Activated T-helper 1 cell treated with anti-CD3 and anti-CD28 coated beads, Interleukin-12 subunit alpha, Interleukin-12 subunit beta, Interleukin-2, Interleukin-4 antibody, amounts not matched to agents 30 ng/mL and 10 ng/mL and 1 ng/mL, durations not matched to agents 14 hours and 24 hours and 36 hours (primary cell): ENCODE measurements around the gene CACNA1H. TPM values are rescaled to one million over a fixed set of nuclear protein-coding genes. Genes with fewer than 3 reads are reported as not detected.
A peak's percentile ranks its signal among the peaks of the same experiment; 100 is the strongest.

ENCODE experiments used
- DNase-seq: peaks from one replicate; pipeline ENCODE4 v3.0.0; 2021; ENCODE audit warnings: low spot score
- H3K27ac Mint-ChIP-seq: one replicate; pipeline ENCODE4 v1.8.0; 2021; ENCODE audit warnings: mild to moderate bottlenecking, mixed read lengths
- H3K27me3 Mint-ChIP-seq: one replicate; pipeline ENCODE4 v1.8.0; 2022; ENCODE audit warnings: mild to moderate bottlenecking, moderate library complexity, mixed read lengths; ENCODE audit not compliant: insufficient read depth
- H3K36me3 Mint-ChIP-seq: one replicate; pipeline ENCODE4 v1.8.0; 2021; ENCODE audit warnings: low read depth, mixed read lengths
- H3K4me1 Mint-ChIP-seq: one replicate; pipeline ENCODE4 v1.8.0; 2021; ENCODE audit warnings: low read depth, mixed read lengths
- H3K4me3 Mint-ChIP-seq: one replicate; pipeline ENCODE4 v1.8.0; 2021; ENCODE audit warnings: mild to moderate bottlenecking, moderate library complexity, mixed read lengths
- H3K9me3 Mint-ChIP-seq: one replicate; pipeline ENCODE4 v1.8.0; 2021; ENCODE audit warnings: mixed read lengths
- intact Hi-C: fragments of 100-400 bp; cut with micrococcal nuclease; formaldehyde crosslinking; loops from one replicate; pipeline ENCODE4 v1.15.1; 2024
- total RNA-seq: library from RNA; stranded (reverse); gene quantifications from 2 replicates; pipeline ENCODE4 v1.2.3, GENCODE V29; 2022

CACNA1H gene
- total RNA-seq, 1 donor from 2014 or later = 0.18 TPM

DNA sequence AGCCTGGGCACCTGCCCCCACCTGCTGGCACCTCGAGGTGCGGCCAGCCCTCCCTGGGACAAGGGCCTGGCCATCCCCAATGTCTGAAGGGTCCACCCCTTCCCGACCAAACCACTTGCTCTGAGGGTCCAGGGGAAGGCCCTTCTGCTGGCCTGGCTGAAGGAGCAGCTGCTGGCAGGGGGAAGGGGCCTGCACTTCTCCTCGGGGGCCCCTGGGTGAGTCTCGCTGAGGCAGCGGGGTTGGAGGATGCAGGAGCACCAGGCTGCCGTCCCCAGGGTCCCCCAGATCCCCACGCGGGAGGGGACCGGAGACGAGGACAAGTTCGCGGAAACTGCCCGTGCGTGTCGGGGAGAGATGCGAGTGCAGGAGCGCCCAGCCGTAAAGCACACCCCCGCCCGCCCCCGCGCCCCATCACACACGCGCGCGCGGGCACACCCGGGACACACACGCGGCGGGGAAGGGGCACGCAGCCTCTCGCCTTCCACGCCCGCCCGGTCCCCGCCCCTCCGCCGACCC is 725 bp upstream of the CACNA1H start:
- intact Hi-C loops = no loop called here
- Mint-ChIP-seq H3K27me3 (peaks cover 7% of the 10 kb centered on the region), H3K36me3 (no peaks in the 10 kb centered on the region), H3K4me1 (no peaks in the 10 kb centered on the region), H3K27ac (no peak overlapping the region), H3K4me3 (no peak overlapping the region), H3K9me3 (no peaks in the 10 kb centered on the region)
- DNase-seq = peak; percentile 21

DNA sequence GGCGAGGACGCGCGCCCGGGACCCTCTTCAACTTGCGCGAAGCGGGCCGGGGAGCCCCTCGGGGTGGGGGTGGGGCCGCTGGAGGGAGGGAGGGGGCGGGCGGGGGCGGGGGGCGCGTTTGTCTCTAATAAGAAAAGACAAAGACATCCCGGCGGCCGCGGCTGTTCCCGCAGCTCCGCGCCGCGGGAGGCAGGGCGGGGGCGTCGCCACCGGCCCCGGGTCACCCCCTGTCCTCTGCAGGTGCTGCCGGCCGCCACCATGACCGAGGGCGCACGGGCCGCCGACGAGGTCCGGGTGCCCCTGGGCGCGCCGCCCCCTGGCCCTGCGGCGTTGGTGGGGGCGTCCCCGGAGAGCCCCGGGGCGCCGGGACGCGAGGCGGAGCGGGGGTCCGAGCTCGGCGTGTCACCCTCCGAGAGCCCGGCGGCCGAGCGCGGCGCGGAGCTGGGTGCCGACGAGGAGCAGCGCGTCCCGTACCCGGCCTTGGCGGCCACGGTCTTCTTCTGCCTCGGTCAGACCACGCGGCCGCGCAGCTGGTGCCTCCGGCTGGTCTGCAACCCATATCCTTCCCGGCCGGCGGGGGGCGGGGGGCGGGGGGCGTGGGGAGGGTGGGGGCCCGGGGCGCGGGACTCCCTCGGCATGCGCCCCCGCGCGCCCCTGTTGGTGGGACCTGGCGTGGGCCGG is 714 bp downstream of the CACNA1H start:
- Mint-ChIP-seq H3K9me3 (no peaks in the 10 kb centered on the region), H3K36me3 (no peaks in the 10 kb centered on the region), H3K4me1 (no peaks in the 10 kb centered on the region), H3K4me3 (no peak overlapping the region), H3K27me3 (peaks cover 7% of the 10 kb centered on the region), H3K27ac (no peak overlapping the region)
- intact Hi-C loops = no loop called here
- no peak for DNase-seq

DNA sequence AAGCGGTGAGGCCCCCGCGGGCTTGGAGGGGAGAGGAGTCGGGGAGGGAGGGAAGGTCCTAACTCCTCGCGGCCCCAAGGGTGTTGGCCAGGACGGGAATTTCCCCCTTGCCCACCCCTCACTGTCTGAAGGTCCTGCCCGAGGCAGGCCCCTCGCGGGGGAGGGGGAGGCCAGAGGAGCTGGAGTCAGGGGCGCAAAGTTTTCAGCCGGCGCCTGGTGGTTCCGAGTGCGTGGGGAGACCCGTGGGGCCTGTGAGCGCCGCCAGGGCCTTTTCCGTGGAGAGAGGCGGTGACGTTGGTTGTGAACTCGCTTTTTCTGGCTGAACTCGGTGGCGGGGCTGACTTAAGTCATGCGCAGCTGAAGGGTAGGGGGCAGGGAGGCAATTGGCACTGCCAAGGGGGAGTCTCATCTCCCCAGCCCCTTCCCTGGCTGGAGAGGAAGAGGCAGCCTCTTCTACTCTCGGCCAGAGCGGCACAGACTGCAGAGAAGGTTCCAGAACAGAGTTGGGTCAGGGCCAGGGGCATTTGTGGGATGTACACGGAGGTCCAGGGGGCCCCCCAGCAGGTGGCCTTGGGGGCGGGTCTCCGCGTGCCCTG is 1.5 kb downstream of the CACNA1H start:
- H3K4me1 Mint-ChIP-seq = no peaks in the 10 kb centered on the region
- intact Hi-C loops = no loop called here
- H3K27me3 Mint-ChIP-seq = peaks cover 7% of the 10 kb centered on the region
- no peak for DNase-seq
- H3K27ac Mint-ChIP-seq = no peak overlapping the region
- H3K4me3 Mint-ChIP-seq = no peak overlapping the region
- no peaks in the 10 kb centered on the region for H3K36me3 Mint-ChIP-seq
- no peaks in the 10 kb centered on the region for H3K9me3 Mint-ChIP-seq

DNA sequence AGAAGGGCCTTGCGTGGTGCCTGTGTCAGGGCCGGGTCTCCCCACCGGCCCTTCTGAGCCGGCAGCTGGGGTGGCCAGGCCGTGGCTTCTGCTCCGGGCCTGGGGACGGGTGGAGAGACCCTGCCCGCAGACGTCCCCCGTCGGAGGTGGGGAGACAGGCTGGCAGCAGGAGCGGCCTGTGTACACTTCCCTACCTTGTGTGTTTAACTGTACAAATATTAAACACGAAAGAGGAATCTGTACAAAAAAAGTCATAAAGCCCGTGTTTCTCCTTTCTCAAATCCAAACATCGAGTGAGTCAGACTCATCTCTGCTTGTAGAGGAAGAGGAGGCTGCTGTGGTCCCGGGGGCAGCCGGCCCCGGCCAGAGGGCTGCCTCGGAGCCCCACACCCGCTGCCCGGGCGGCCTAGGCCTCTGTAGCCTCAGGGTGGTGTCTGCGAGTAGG is 2.0 kb downstream of the CACNA1H start:
- H3K4me3 Mint-ChIP-seq = no peak overlapping the region
- no peaks in the 10 kb centered on the region for H3K36me3 Mint-ChIP-seq
- no peaks in the 10 kb centered on the region for H3K9me3 Mint-ChIP-seq
- no peak overlapping the region for H3K27ac Mint-ChIP-seq
- peaks cover 7% of the 10 kb centered on the region for H3K27me3 Mint-ChIP-seq
- no peaks in the 10 kb centered on the region for H3K4me1 Mint-ChIP-seq
- no peak for DNase-seq
- intact Hi-C loops = no loop called here

DNA sequence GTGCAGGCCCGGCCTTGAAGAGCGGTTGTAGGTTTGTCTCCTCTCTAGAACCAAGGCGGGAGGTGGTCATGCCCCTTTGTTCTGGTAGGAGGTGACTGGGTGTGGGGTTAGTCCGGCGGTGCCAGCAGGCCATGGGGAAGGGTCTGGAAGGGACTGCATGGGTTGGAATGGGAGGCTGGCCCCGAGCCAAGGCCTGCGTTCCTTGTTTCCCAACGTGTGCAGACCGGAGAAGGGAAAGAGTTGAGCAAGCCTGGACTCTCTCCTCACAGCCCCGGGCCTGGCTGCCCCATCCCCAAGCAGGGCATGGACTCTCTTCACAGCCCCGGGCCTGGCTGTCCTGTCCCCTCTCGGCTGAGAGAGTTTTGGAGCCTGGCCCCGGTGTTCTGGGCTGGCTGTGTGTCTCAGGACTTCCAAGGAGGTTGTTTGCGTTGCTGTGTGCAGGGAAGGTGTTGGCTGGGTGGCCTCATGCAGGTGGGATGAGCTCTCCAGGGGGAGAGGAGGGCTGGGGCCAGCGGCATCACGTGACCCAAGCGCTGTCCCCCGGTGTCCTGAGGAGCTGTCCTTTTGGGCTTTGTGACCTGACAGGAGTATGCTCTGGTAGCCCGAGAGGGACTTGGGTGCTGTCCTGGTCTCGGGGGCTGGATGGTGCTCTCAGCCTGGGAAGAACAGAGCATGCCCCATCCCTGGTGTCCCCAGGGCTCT is 2.6 kb downstream of the CACNA1H start:
- no peak overlapping the region for H3K4me3 Mint-ChIP-seq
- no peaks in the 10 kb centered on the region for H3K36me3 Mint-ChIP-seq
- H3K27ac Mint-ChIP-seq = no peak overlapping the region
- no peak for DNase-seq
- H3K9me3 Mint-ChIP-seq = no peaks in the 10 kb centered on the region
- H3K27me3 Mint-ChIP-seq = peaks cover 7% of the 10 kb centered on the region
- no peaks in the 10 kb centered on the region for H3K4me1 Mint-ChIP-seq
- intact Hi-C loops = no loop called here

DNA sequence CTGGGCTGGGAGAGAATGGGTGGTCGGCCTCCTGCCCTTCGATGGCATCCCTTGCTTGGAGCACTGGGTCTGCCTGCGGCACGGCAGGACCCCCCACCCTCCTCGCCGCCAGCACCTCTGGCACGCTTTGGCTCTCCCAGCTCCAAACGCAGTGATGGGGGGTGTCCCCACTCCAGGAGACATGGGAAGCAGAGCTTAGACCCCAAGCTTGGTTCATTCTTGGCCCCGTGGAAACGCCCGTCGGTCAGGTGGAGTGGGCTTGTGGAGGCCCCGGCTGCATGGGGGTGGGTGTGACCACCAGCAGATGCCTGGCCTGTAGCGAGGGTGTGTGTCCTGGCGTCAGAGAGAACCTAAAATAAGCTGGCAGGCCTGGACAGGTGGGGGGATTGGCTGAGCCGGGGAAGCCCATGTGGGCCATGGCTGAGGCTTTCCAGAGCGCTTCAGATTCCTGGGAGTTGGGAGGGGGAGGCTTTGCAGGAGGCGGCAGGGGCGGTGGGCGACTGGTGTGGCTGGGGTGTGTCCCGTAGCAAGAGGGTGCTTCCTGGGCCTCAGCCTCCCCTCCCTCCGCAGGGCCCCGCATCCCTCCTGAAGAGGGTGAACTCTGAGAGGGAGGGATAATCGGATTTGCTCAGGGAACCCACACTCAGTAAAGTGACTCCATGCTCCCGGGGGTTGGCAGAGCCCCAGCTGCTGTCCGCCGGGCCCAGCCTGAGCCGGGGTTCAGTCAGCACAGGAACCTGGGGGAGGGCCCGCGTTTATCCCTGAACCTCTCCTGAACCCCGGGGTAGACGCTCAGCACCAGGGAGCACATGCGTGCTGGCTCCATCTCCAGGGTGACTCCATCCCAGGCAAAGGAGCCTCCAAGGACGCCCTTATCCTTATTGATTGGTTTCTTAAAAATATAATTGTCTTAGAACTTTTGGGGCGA is 3.4 kb downstream of the CACNA1H start:
- Mint-ChIP-seq H3K4me1 (no peaks in the 10 kb centered on the region), H3K4me3 (no peak overlapping the region)
- intact Hi-C loops = no loop called here

DNA sequence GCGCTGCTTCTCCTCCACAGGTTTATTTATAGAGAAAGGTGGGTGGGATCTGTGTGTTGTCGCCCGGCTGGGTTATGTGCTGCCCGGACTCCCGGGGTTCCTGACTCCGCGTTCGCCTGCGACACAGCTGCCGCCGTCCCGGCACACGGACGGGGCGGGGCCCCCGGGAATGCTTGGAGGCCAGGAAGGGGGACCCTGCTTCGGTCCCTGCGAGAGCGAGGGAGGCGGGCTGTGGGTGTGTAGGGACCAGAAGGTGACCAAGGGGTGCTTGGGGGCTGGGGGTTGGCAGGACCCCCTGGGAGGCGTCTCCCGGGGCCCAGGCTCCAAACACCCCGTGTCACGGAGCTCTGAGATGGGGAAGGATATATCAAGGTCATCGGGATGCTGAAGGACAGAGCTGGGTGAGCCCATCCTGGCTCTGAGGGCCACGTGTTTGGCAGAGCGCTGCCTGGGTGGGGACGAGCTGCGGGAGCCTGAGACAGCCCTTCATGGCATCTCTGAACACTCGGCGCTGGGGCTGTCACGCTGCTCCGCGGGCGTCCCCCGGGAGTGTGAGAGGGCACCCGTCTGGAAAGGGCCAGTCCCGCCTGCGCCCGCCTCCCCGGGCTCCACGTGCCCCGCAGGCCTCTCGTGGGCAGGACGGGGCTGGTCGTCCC is 4.2 kb downstream of the CACNA1H start:
- no peak for DNase-seq
- H3K9me3 Mint-ChIP-seq = no peaks in the 10 kb centered on the region
- no peak overlapping the region for H3K4me3 Mint-ChIP-seq
- peaks cover 5% of the 10 kb centered on the region for H3K27me3 Mint-ChIP-seq
- H3K27ac Mint-ChIP-seq = no peak overlapping the region
- intact Hi-C loops = no loop called here
- no peaks in the 10 kb centered on the region for H3K36me3 Mint-ChIP-seq
- no peaks in the 10 kb centered on the region for H3K4me1 Mint-ChIP-seq

More for the DNA sequence above, 3.4 kb downstream of the CACNA1H start:
- DNase-seq = no peak
- Mint-ChIP-seq H3K27me3 (peaks cover 5% of the 10 kb centered on the region), H3K36me3 (no peaks in the 10 kb centered on the region), H3K27ac (no peak overlapping the region), H3K9me3 (no peaks in the 10 kb centered on the region)

DNA sequence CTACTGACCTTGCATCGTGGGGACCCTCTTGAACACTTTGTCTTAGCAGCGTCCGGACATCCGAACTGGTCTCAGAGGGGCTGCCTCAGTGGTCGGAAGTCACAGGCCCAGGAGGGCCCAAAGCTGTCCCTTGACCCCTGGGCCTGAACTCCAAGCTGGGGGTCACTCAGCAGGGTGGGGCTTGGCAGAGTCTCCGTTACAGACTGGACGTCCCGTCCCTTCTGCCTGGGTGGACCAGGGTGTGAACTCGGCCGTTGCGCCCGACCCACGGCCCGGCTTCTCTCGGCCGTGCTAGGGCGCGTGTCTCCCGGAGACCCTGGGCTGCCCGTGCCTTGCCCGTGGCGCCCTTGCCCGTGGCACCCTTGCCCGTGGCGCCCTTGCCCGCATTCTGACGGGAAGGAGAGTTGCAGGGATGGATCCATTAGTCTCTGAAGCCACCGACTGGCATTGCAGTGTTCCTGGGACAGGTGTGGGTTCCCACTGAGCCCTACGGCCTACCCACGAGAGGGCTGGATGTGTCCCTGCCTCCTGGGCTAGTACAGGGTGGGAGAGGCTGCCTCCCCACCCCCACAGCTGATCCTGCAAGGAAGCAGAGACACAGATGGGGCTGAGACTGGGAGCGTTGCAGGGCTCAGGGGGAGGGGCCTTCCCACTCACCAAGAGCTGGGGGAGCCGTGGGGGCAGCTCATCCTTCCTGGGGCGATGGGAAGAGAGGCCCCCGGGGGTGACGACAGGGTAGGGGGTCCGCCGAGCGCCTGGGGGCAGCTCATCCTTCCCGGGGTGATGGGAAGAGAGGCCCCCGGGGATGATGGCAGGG is 4.9 kb downstream of the CACNA1H start:
- Mint-ChIP-seq H3K9me3 (no peaks in the 10 kb centered on the region), H3K4me1 (no peaks in the 10 kb centered on the region), H3K27me3 (peaks cover 5% of the 10 kb centered on the region), H3K27ac (no peak overlapping the region), H3K4me3 (no peak overlapping the region), H3K36me3 (no peaks in the 10 kb centered on the region)
- DNase-seq = no peak
- intact Hi-C loops = no loop called here

DNA sequence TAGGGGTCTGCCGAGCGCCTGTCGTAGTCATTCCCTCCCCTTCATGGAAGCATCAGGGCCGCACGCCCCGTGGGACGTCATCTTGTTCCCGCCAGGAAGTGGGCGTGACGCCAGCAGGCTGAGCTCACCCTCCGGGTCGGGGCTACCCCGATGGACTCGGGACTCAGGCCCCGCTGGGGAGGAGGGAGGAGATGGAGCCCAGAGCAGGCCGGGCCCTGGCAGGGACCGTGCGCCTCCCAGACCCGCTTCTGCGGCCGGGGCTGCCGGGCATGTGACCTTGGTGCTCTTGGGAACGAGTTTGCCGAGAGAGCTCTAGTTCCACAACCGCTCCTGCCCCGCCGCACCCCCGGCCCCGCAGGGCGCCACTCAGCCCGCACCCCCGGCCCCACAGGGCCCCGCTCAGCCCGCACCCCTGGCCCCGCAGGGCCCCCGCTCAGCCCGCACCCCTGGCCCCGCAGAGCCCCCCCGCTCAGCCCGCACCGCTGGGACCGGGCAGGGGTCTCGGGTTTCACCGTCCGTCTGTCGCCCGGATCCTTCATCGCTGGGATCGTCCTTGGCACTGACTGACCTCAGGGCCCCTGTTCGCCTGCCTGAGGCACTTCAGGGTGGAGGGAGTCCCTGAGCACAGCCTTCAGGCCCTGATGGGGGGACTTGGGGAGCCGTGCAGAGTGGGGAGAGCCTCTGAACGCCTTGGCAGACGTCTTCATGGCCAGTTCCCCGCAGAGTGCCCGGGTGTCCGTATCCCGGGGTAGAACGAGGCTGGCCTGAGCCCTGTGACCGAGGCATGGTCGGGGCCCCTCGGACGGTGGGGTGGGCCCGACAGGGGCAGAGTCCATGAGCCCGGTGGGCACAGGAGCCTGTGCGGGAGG is 5.8 kb downstream of the CACNA1H start:
- H3K4me3 Mint-ChIP-seq = no peak overlapping the region
- DNase-seq = no peak
- H3K36me3 Mint-ChIP-seq = no peaks in the 10 kb centered on the region
- H3K27ac Mint-ChIP-seq = no peak overlapping the region
- intact Hi-C loops = no loop called here
- no peaks in the 10 kb centered on the region for H3K9me3 Mint-ChIP-seq
- peaks cover 5% of the 10 kb centered on the region for H3K27me3 Mint-ChIP-seq
- H3K4me1 Mint-ChIP-seq = no peaks in the 10 kb centered on the region

DNA sequence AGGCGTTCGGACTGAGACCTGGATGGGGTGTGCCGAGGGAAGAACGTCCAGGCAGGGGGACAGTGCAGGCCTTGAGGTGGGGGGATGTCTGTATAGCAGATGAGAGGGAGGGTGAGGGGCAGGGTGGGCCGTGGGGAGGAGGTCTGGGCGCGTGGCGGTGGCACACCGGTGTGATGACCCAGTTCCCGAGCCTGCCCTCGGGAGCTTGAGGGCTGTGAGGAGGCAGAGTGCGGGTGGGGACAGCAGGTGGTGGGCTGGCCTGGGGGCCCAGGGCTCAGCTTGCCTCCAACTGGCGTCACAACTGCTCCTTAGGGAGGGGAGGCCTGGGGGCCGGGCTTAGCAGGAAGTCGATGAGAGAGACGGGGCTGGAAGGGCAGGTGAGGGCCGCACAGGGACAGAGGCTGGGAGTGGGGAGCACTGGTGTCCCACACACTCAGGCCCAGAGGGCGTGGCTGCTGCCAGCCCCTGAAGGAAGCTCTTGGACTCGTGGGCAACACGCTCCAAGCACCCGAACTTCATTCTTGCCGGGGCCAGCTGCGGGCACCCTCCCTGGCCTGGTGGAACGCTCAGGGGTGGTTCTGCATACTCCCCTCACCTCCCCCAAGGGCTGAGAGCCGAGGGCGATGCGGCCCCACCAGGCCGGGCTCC is 6.5 kb downstream of the CACNA1H start:
- intact Hi-C loops = no loop called here
- no peaks in the 10 kb centered on the region for H3K4me1 Mint-ChIP-seq
- no peak overlapping the region for H3K27ac Mint-ChIP-seq
- H3K27me3 Mint-ChIP-seq = peaks cover 4% of the 10 kb centered on the region
- no peaks in the 10 kb centered on the region for H3K9me3 Mint-ChIP-seq
- no peaks in the 10 kb centered on the region for H3K36me3 Mint-ChIP-seq
- no peak for DNase-seq
- H3K4me3 Mint-ChIP-seq = no peak overlapping the region
